Measurements from ENCODE around the gene RNF144A. TPM values are rescaled to one million over a fixed set of nuclear protein-coding genes. Genes with fewer than 3 reads are reported as not detected.
A peak's percentile ranks its signal among the peaks of the same experiment; 100 is the strongest.

The RNF144A gene
- total and polyA plus RNA-seq, 2 of the 13 experiments (the other 11 are each of a cell fraction or from before 2014, with no cell fraction given) = 13.9 to 16.5 TPM

GRCh38 chr2:7031547-7032245 is 114.5 kb downstream of the RNF144A start (continued):
- TF ChIP-seq ZNF691 (CRISPR knock-in tag; IDR thresholded peaks at IDR 0.05; ENCODE audit: borderline replicate concordance, low read depth) (peak; percentile 65; the same call in 1 of the 2 replicates), SMYD3 (CRISPR knock-in tag; IDR thresholded peaks at IDR 0.05) (no peak), ZSCAN20 (CRISPR knock-in tag; IDR thresholded peaks at IDR 0.05; ENCODE audit: borderline replicate concordance) (no peak), HOXD1 (CRISPR knock-in tag; IDR thresholded peaks at IDR 0.05) (peak; percentile 82; the same call in 1 of the 2 replicates), CSRNP2 (CRISPR knock-in tag; conservative IDR thresholded peaks at IDR 0.05; ENCODE audit: low read depth) (no peak), FOXA3 (CRISPR knock-in tag; IDR thresholded peaks at IDR 0.05) (peak; percentile 99), HIC2 (CRISPR knock-in tag; IDR thresholded peaks at IDR 0.05; ENCODE audit: low read depth) (0 out of 2 replicates have a peak, but pooled peaks have one; percentile 52), ZUFSP (CRISPR knock-in tag; IDR thresholded peaks at IDR 0.05; ENCODE audit: borderline replicate concordance) (no peak), HNF1B (CRISPR knock-in tag; IDR thresholded peaks at IDR 0.05) (peak; percentile 87), MAF1 (CRISPR knock-in tag; IDR thresholded peaks at IDR 0.05; ENCODE audit: borderline replicate concordance) (no peak), GZF1 (CRISPR knock-in tag; IDR thresholded peaks at IDR 0.05) (no peak), ZNF136 (CRISPR knock-in tag; IDR thresholded peaks at IDR 0.05; ENCODE audit: low read depth) (peak; percentile 82; the same call in 1 of the 2 replicates), ZNF883 (CRISPR knock-in tag; IDR thresholded peaks at IDR 0.05; ENCODE audit: not compliant biosample characterization) (peak; percentile 38), PAX8 (CRISPR knock-in tag; IDR thresholded peaks at IDR 0.05; ENCODE audit: borderline replicate concordance) (no peak)

Measured in HepG2 (cell line).